A549 treated with AZD9567 at 1 μM for 4 hours (cell line): ENCODE data around the gene INIP. TPM values are rescaled to one million over a fixed set of nuclear protein-coding genes. Genes with fewer than 3 reads are reported as not detected.

Source experiments
- total RNA-seq: library from RNA; stranded (reverse); fragments of 200-300 nt; extraction: Qiagen RNA extraction; gene quantifications from 5 replicates; pipeline ENCODE4 v1.2.3, GENCODE V29; 2022; ENCODE audit not compliant: insufficient read depth

The INIP gene
- 14.0 to 18.7 TPM (median 16.5 TPM) in 5 replicates for total RNA-seq

GRCh38 chr9:112717661-112718331 lies at the start of gene INIP:
Gene INIP, minus strand, starts transcription at chr9:112718117. Its CDS starts 1,632 bp downstream, at chr9:112716485.

GRCh38 chr9:112750016-112750763 lies 32.3 kb upstream of the INIP start, which contains the start of gene SNX30:
Gene SNX30, plus strand, starts transcription at chr9:112750760. Its CDS starts 242 bp downstream, at chr9:112751002.

Other genes starting within 250 kb of the INIP start
- 1.8 to 3.5 TPM (median 2.6 TPM) in 5 replicates for gene KIAA1958, start 231.3 kb downstream of the INIP start, total RNA-seq
- gene SNX30, start 32.6 kb upstream of the INIP start, total RNA-seq = 4.6 to 8.5 TPM (median 5.1 TPM) in 5 replicates
- not detected in 5 replicates for gene SLC46A2, start 172.8 kb upstream of the INIP start, total RNA-seq